B cell (primary cell): ENCODE data around the gene MORC2. TPM values are rescaled to one million over a fixed set of nuclear protein-coding genes. Genes with fewer than 3 reads are reported as not detected.

Experiments
- ATAC-seq: fragments of 200-7000 bp; cut with Tn5 transposase; one replicate; pipeline ENCODE4 v1.10.0; 2021; ENCODE audit warnings: low read depth, mild to moderate bottlenecking, moderate number of reproducible peaks, moderate library complexity
- CTCF ChIA-PET: fragments of 350-600 bp; sonication (Branson Sonifier 250); formaldehyde crosslinking; loops from one replicate; lab custom pipeline; 2021; ENCODE audit warnings: antibody characterized with exemption, inconsistent platforms; lab: Charles Lee
- POLR2A ChIA-PET: fragments of 350-600 bp; sonication (Branson Sonifier 250); formaldehyde crosslinking; loops from one replicate; lab custom pipeline; 2021; ENCODE audit warnings: antibody characterized with exemption; lab: Charles Lee
- DNase-seq: peaks from one replicate; pipeline ENCODE4 v3.0.0; 2013
- H2AFZ ChIP-seq: 2 replicates; pipeline ENCODE4 v1.6.1; 2012; ENCODE audit warnings: mild to moderate bottlenecking, low read depth, low read length; ENCODE audit not compliant: insufficient read depth, poor library complexity, severe bottlenecking
- H3K27ac ChIP-seq, 2 donors: 1 replicate in 1 of 2; 2 replicates in 1 of 2; pipeline ENCODE4 v1.5.1; 2012 to 2013; ENCODE audit warnings: low read length in 2 of 2, mild to moderate bottlenecking in 2 of 2, moderate library complexity in 1 of 2
- H3K27me3 ChIP-seq, 4 experiments: fragments of 200-600 bp in 1 of 4; sonication (generic) in 1 of 4; replicated peaks in 1 of 4; 1 replicate in 2 of 4; 2 replicates in 2 of 4; pipeline versions ENCODE4 v1.6.1 to v1.7.0; 2013 to 2016; ENCODE audit warnings: low read length in 3 of 4, mild to moderate bottlenecking in 2 of 4, mixed read lengths in 1 of 4, moderate library complexity in 1 of 4; ENCODE audit not compliant: insufficient read depth in 4 of 4, control insufficient read depth in 3 of 4; ENCODE audit errors: control extremely low read depth in 1 of 4
- H3K36me3 ChIP-seq, 2 experiments: replicated peaks in 1 of 2; 1 replicate in 1 of 2; 2 replicates in 1 of 2; pipeline versions ENCODE4 v1.6.1 to v1.7.1; 2013; ENCODE audit warnings: low read length in 1 of 2; ENCODE audit not compliant: insufficient read depth in 2 of 2, control insufficient read depth in 1 of 2; ENCODE audit errors: control extremely low read depth in 1 of 2, extremely low read depth in 1 of 2
- H3K4me1 ChIP-seq, 2 donors: fragments of 200-600 bp in 1 of 2; sonication (generic) in 1 of 2; 1 replicate in 1 of 2; 2 replicates in 1 of 2; pipeline versions ENCODE4 v1.5.1 to v1.6.1; 2013 to 2017; ENCODE audit warnings: low read length in 2 of 2; ENCODE audit not compliant: control insufficient read depth in 2 of 2, insufficient read depth in 2 of 2
- H3K4me2 ChIP-seq: replicated peaks from 2 replicates; pipeline ENCODE3; 2012; ENCODE audit warnings: mild to moderate bottlenecking, low read depth, low read length; ENCODE audit not compliant: poor library complexity, severe bottlenecking
- H3K4me3 ChIP-seq, 5 experiments: fragments of 200-600 bp in 1 of 5; sonication (generic) in 1 of 5; 1 replicate in 3 of 5; 2 replicates in 2 of 5; pipeline versions ENCODE4 v1.5.1 to v1.7.0; 2011 to 2016; ENCODE audit warnings: low read length in 4 of 5, mild to moderate bottlenecking in 4 of 5, low read depth in 2 of 5, control low read depth in 1 of 5, moderate library complexity in 1 of 5; ENCODE audit not compliant: insufficient read depth in 1 of 5; ENCODE audit errors: control extremely low read depth in 1 of 5, extremely low read depth in 1 of 5
- H3K79me2 ChIP-seq: fragments of 200-600 bp; sonication (generic); one replicate; pipeline ENCODE4 v1.6.0; 2016; ENCODE audit warnings: low read length; ENCODE audit not compliant: control insufficient read depth, insufficient read depth
- H3K9ac ChIP-seq: fragments of 200-600 bp; sonication (generic); 2 replicates; pipeline ENCODE4 v1.6.1; 2017; ENCODE audit warnings: mild to moderate bottlenecking, low read length, moderate library complexity
- H3K9me3 ChIP-seq, 3 donors: one replicate each; pipeline versions ENCODE4 v1.6.1 to v1.7.1; 2013; ENCODE audit warnings: low read length in 2 of 3; ENCODE audit not compliant: control insufficient read depth in 2 of 3, insufficient read depth in 1 of 3; ENCODE audit errors: control extremely low read depth in 1 of 3
- H4K20me1 ChIP-seq: 2 replicates; pipeline ENCODE4 v1.6.0; 2012; ENCODE audit warnings: mild to moderate bottlenecking, low read length; ENCODE audit not compliant: insufficient read depth, control insufficient read depth, poor library complexity, severe bottlenecking
- H3K27ac Mint-ChIP-seq: one replicate; pipeline ENCODE4 v1.8.0; 2021; ENCODE audit warnings: mixed read lengths
- H3K27me3 Mint-ChIP-seq: one replicate; pipeline ENCODE4 v1.8.0; 2021; ENCODE audit warnings: mixed read lengths
- H3K4me1 Mint-ChIP-seq: one replicate; pipeline ENCODE4 v1.8.0; 2021; ENCODE audit warnings: mixed read lengths
- H3K4me3 Mint-ChIP-seq: one replicate; pipeline ENCODE4 v1.8.0; 2021; ENCODE audit warnings: mixed read lengths
- H3K9me3 Mint-ChIP-seq: one replicate; pipeline ENCODE4 v1.8.0; 2022; ENCODE audit warnings: mixed read lengths; ENCODE audit not compliant: insufficient read depth
- EZH2 ChIP-seq: IDR thresholded peaks from 2 replicates; pipeline ENCODE4 v1.6.1; 2012; ENCODE audit warnings: borderline replicate concordance, low read depth, mild to moderate bottlenecking, moderate library complexity, low read length; ENCODE audit not compliant: insufficient read depth, poor library complexity, severe bottlenecking
- whole genome bisulfite sequencing: methylation state at CpG from one replicate; pipeline ENCODE4 v1.1.5; 2013; ENCODE audit warnings: missing lambda C conversion rate; ENCODE audit not compliant: insufficient coverage; 5-methylcytosine and 5-hydroxymethylcytosine counted together
- intact Hi-C: fragments of 100-400 bp; cut with micrococcal nuclease; formaldehyde crosslinking; loops from one replicate; pipeline ENCODE4 v1.10.0; 2022
- polyA plus RNA-seq: library from polyadenylated mRNA; depleted of rRNA; stranded (reverse); fragments of >200 nt; gene quantifications from 2 replicates; pipeline ENCODE4 v1.2.3, GENCODE V29; 2012
- total RNA-seq, 2 donors: library from RNA; stranded (reverse); fragments of 120-200 nt in 1 of 2; gene quantifications; 1 replicate in 1 of 2; 2 replicates in 1 of 2; pipeline versions ENCODE4 v1.2.3 to v1.2.4, GENCODE V29; 2013 to 2022
- TF ChIP-seq, protein P1 (sequence below): fragments of 200-600 bp; IDR thresholded peaks from one replicate; pipeline ENCODE4 v1.8.0; 2022; ENCODE audit warnings: antibody characterized with exemption, mild to moderate bottlenecking

MORC2 gene
- total and polyA plus RNA-seq, 2 donors (not counting 1 experiment from before 2014, with no cell fraction given): 10.1 to 25.0 TPM

DNA sequence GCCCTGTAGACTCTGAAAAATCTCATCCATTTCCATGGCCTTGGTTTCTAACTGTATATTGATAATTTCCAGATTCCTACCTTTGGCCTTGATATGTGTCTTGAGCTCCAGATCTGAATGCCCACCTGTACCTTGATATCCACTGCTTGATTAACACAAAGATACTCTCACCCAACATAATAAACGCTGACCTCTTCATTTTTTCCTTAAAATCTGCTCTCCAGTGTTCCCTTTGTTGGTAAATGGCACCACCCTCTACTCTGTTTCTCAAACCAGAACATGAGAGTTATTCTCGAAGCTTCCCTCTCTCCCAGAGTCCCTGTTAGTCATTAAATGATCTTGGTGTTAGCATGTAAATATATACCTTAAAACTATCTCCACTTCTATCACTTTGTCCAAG is 13.9 kb upstream of the MORC2 start:
- no peak overlapping the region for H3K4me2 ChIP-seq
- H3K36me3 ChIP-seq: no peaks in the 10 kb centered on the region
- ChIA-PET CTCF (interaction anchor here (0.6 to 0.9 kb wide), 2 partner anchors 13 to 28 kb away, joined by 3 to 4 read pairs; partner anchors contain the start of gene TUG1), POLR2A (no interaction called here)
- H3K4me1 ChIP-seq: no peaks in the 10 kb centered on the region
- H3K4me3 ChIP-seq: no peak overlapping the region
- Mint-ChIP-seq H3K9me3 (peaks cover 21% of the 10 kb centered on the region), H3K4me3 (no peak overlapping the region), H3K4me1 (no peaks in the 10 kb centered on the region), H3K27ac (no peak overlapping the region), H3K27me3 (no peaks in the 10 kb centered on the region)
- H3K27me3 ChIP-seq: no peaks in the 10 kb centered on the region
- no peaks in the 10 kb centered on the region for H4K20me1 ChIP-seq
- intact Hi-C loops: no loop called here
- H3K79me2 ChIP-seq: peaks cover 2% of the 10 kb centered on the region
- 88% methylated on average over 1 of the region's 2 CpGs for WGBS
- ATAC-seq (no peak), DNase-seq (no peak)
- peaks cover 9 to 66% (median 39%) of the 10 kb centered on the region in 3 donors for H3K9me3 ChIP-seq
- no peak overlapping the region for H2AFZ ChIP-seq
- no peak overlapping the region for H3K27ac ChIP-seq
- TF ChIP-seq EZH2: no peak
- TF ChIP-seq, protein P1, sequence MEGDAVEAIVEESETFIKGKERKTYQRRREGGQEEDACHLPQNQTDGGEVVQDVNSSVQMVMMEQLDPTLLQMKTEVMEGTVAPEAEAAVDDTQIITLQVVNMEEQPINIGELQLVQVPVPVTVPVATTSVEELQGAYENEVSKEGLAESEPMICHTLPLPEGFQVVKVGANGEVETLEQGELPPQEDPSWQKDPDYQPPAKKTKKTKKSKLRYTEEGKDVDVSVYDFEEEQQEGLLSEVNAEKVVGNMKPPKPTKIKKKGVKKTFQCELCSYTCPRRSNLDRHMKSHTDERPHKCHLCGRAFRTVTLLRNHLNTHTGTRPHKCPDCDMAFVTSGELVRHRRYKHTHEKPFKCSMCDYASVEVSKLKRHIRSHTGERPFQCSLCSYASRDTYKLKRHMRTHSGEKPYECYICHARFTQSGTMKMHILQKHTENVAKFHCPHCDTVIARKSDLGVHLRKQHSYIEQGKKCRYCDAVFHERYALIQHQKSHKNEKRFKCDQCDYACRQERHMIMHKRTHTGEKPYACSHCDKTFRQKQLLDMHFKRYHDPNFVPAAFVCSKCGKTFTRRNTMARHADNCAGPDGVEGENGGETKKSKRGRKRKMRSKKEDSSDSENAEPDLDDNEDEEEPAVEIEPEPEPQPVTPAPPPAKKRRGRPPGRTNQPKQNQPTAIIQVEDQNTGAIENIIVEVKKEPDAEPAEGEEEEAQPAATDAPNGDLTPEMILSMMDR: no peak
- H3K9ac ChIP-seq: no peak overlapping the region

DNA sequence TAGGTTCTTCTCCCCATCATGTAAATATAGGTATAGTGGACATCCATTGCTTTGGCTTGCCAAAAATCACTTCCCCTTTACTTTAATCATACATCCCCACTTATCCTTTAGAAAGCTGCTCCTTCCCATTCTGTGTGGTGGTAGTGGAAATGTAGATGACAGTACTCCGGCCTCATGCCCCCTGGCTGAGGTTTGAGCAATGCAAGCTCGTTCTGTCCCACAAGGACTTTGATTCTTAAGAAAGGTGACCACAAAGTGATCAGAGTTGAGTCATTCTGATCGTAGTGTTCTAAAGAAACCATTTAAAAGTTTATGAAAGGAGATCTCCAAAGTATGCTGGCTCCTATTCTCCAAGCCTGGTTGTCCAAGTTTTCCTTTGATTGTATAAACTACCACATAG is 11.4 kb upstream of the MORC2 start:
- Histone ChIP-seq H3K27ac (no peak overlapping the region), H3K36me3 (peaks cover 2 to 9% of the 10 kb centered on the region in 2 experiments), H3K4me1 (no peaks in the 10 kb centered on the region), H4K20me1 (peaks cover 9% of the 10 kb centered on the region), H3K4me2 (no peak overlapping the region), H3K79me2 (peaks cover 17% of the 10 kb centered on the region), H2AFZ (no peak overlapping the region), H3K9ac (no peak overlapping the region), H3K27me3 (no peaks in the 10 kb centered on the region), H3K4me3 (no peak overlapping the region), H3K9me3 (peaks cover 15 to 76% (median 22%) of the 10 kb centered on the region in 3 donors)
- intact Hi-C loops: loop anchor here (10.0 kb wide), 1 partner anchor 1435 kb away; the partner anchor contains the start of gene RTCB
- WGBS: 74% methylated on average over 3 of the region's 3 CpGs
- ChIA-PET CTCF (no interaction called here), POLR2A (no interaction called here)
- Mint-ChIP-seq H3K4me3 (no peak overlapping the region), H3K4me1 (peaks cover 9% of the 10 kb centered on the region), H3K27ac (no peak overlapping the region), H3K9me3 (peaks cover 27% of the 10 kb centered on the region), H3K27me3 (no peaks in the 10 kb centered on the region)
- TF ChIP-seq, protein P1: no peak
- TF ChIP-seq EZH2: no peak
- no peak for ATAC-seq
- DNase-seq: no peak
